Nephron progenitor cell (in vitro differentiated cells): ENCODE measurements around the gene POFUT2.

Source experiments
- DNase-seq: peaks from one replicate; pipeline ENCODE4 v3.0.0; 2021
- H3K27ac Mint-ChIP-seq: 2 replicates; pipeline ENCODE4 v1.8.0; 2021; ENCODE audit warnings: mild to moderate bottlenecking, moderate library complexity, mixed read lengths
- H3K27me3 Mint-ChIP-seq: 2 replicates; pipeline ENCODE4 v1.8.0; 2021; ENCODE audit warnings: mild to moderate bottlenecking, low read depth, mixed read lengths; ENCODE audit not compliant: poor library complexity
- H3K36me3 Mint-ChIP-seq: 2 replicates; pipeline ENCODE4 v1.8.0; 2021; ENCODE audit warnings: low read depth, mixed read lengths
- H3K4me1 Mint-ChIP-seq: 2 replicates; pipeline ENCODE4 v1.8.0; 2021; ENCODE audit warnings: mixed read lengths
- H3K4me3 Mint-ChIP-seq: 2 replicates; pipeline ENCODE4 v1.8.0; 2021; ENCODE audit warnings: mild to moderate bottlenecking, moderate library complexity, mixed read lengths
- H3K9me3 Mint-ChIP-seq: 2 replicates; pipeline ENCODE4 v1.8.0; 2021; ENCODE audit warnings: mild to moderate bottlenecking, moderate library complexity, mixed read lengths
- CTCF ChIP-seq: fragments of 200-600 bp; sonication (generic); IDR thresholded peaks from 2 replicates; pipeline ENCODE4 v1.5.0; 2021; ENCODE audit warnings: antibody characterized with exemption

Gene POFUT2

GRCh38 chr21:45301521-45302081 is 13.9 kb upstream of the POFUT2 start:
- Mint-ChIP-seq H3K9me3 (peaks cover 8% of the 10 kb centered on the region), H3K4me1 (peaks cover 63% of the 10 kb centered on the region), H3K4me3 (no peak overlapping the region), H3K27me3 (peaks cover 31% of the 10 kb centered on the region), H3K27ac (no peak overlapping the region), H3K36me3 (peaks cover 10% of the 10 kb centered on the region)
- no peak for TF ChIP-seq CTCF
- no peak for DNase-seq

- H3K27me3 Mint-ChIP-seq: peaks cover 29% of the 10 kb centered on the region
- no peak for DNase-seq
- H3K36me3 Mint-ChIP-seq: peaks cover 10% of the 10 kb centered on the region
- H3K4me3 Mint-ChIP-seq: no peak overlapping the region
- peaks cover 63% of the 10 kb centered on the region for H3K4me1 Mint-ChIP-seq
- H3K9me3 Mint-ChIP-seq: peaks cover 8% of the 10 kb centered on the region
- no peak overlapping the region for H3K27ac Mint-ChIP-seq
- no peak for TF ChIP-seq CTCF
These were observed 13.3 kb upstream of the POFUT2 start for GRCh38 chr21:45300786-45301520.

GRCh38 chr21:45299864-45300785 is 12.4 kb upstream of the POFUT2 start:
- peaks cover 23% of the 10 kb centered on the region for H3K27me3 Mint-ChIP-seq
- H3K27ac Mint-ChIP-seq: no peak overlapping the region
- peaks cover 63% of the 10 kb centered on the region for H3K4me1 Mint-ChIP-seq
- no peak overlapping the region for H3K4me3 Mint-ChIP-seq
- DNase-seq: no peak
- H3K9me3 Mint-ChIP-seq: peaks cover 8% of the 10 kb centered on the region
- H3K36me3 Mint-ChIP-seq: peaks cover 10% of the 10 kb centered on the region
- no peak for TF ChIP-seq CTCF

- H3K27me3 Mint-ChIP-seq: peaks cover 19% of the 10 kb centered on the region
- no peak overlapping the region for H3K27ac Mint-ChIP-seq
- H3K9me3 Mint-ChIP-seq: peaks cover 8% of the 10 kb centered on the region
- H3K4me3 Mint-ChIP-seq: no peak overlapping the region
- no peak for TF ChIP-seq CTCF
- peaks cover 65% of the 10 kb centered on the region for H3K4me1 Mint-ChIP-seq
- DNase-seq: no peak
- peaks cover 10% of the 10 kb centered on the region for H3K36me3 Mint-ChIP-seq
These were observed 11.6 kb upstream of the POFUT2 start for GRCh38 chr21:45299026-45299863.

GRCh38 chr21:45297869-45298268 is 10.2 kb upstream of the POFUT2 start:
- Mint-ChIP-seq H3K4me3 (no peak overlapping the region), H3K9me3 (peaks cover 8% of the 10 kb centered on the region), H3K27ac (no peak overlapping the region)

More at GRCh38 chr21:45297869-45298268, 10.2 kb upstream of the POFUT2 start:
- DNase-seq: no peak
- Mint-ChIP-seq H3K36me3 (peaks cover 10% of the 10 kb centered on the region), H3K27me3 (peaks cover 19% of the 10 kb centered on the region), H3K4me1 (peaks cover 75% of the 10 kb centered on the region)
- TF ChIP-seq CTCF: no peak
